ENCODE data around the gene ACTG1.

- no peak for TF ChIP-seq CTCF (conservative IDR thresholded peaks at IDR 0.05; ENCODE audit: low read depth, low read length)
- no peak for TF ChIP-seq EZH2 (IDR thresholded peaks at IDR 0.05; ENCODE audit: borderline replicate concordance, low read depth, low read length, poor library complexity, severe bottlenecking)
Observed at GRCh38 chr17:81543756-81544155, 31.2 kb upstream of the ACTG1 start.
